HepG2 (cell line): ENCODE data around the gene WBP1. TPM values are rescaled to one million over a fixed set of nuclear protein-coding genes. Genes with fewer than 3 reads are reported as not detected.

Experiments
- CREB1 ChIP-seq, 2 experiments: fragments of 450-650 bp in 1 of 2; IDR thresholded peaks; 2 replicates each; pipeline ENCODE4 v1.6.1; 2016 to 2017; ENCODE audit warnings: control low read depth in 1 of 2, mild to moderate bottlenecking in 1 of 2, missing compliant biosample characterization in 1 of 2, missing genetic modification characterization in 1 of 2
- HNF1B ChIP-seq: sonication (generic); formaldehyde crosslinking; IDR thresholded peaks from 2 replicates; pipeline ENCODE4 v1.5.1; 2020; ENCODE audit warnings: mild to moderate bottlenecking, moderate library complexity, missing genetic modification reagents
- KDM5B ChIP-seq: sonication (generic); formaldehyde crosslinking; IDR thresholded peaks from 2 replicates; pipeline ENCODE4 v1.4.0; 2020; ENCODE audit warnings: missing genetic modification reagents, mild to moderate bottlenecking, borderline replicate concordance
- NFE2 ChIP-seq: sonication (generic); formaldehyde crosslinking; IDR thresholded peaks from 2 replicates; pipeline ENCODE4 v1.4.0; 2020; ENCODE audit warnings: missing genetic modification reagents
- SIN3B ChIP-seq: fragments of 150-350 bp; IDR thresholded peaks from 2 replicates; pipeline ENCODE4 v1.6.1; 2014; ENCODE audit warnings: low read length
- TMF1 ChIP-seq: sonication (generic); formaldehyde crosslinking; IDR thresholded peaks from 2 replicates; pipeline ENCODE4 v1.8.1; 2022; ENCODE audit warnings: low read depth, missing genetic modification reagents
- TP53 ChIP-seq: sonication (generic); formaldehyde crosslinking; conservative IDR thresholded peaks from 2 replicates; pipeline ENCODE4 v1.4.0; 2020; ENCODE audit warnings: missing genetic modification reagents
- UBTF ChIP-seq: sonication (generic); formaldehyde crosslinking; IDR thresholded peaks from 2 replicates; pipeline ENCODE4 v1.4.0; 2020; ENCODE audit warnings: mild to moderate bottlenecking, missing genetic modification reagents
- ZBTB42 ChIP-seq: sonication (generic); formaldehyde crosslinking; IDR thresholded peaks from 2 replicates; pipeline ENCODE4 v1.5.0; 2020; ENCODE audit warnings: mild to moderate bottlenecking, missing genetic modification reagents
- ZBTB49 ChIP-seq: sonication (generic); formaldehyde crosslinking; IDR thresholded peaks from 2 replicates; pipeline ENCODE4 v1.4.0; 2020; ENCODE audit warnings: missing genetic modification reagents, borderline replicate concordance
- ZMYM4 ChIP-seq: sonication (generic); formaldehyde crosslinking; IDR thresholded peaks from 2 replicates; pipeline ENCODE4 v1.8.1; 2023; ENCODE audit warnings: mild to moderate bottlenecking, missing genetic modification reagents
- ZNF253 ChIP-seq: sonication (generic); formaldehyde crosslinking; IDR thresholded peaks from 2 replicates; pipeline ENCODE4 v1.8.0; 2022; ENCODE audit warnings: mild to moderate bottlenecking, missing genetic modification reagents, borderline replicate concordance
- ZNF547 ChIP-seq: sonication (generic); formaldehyde crosslinking; IDR thresholded peaks from 2 replicates; pipeline ENCODE4 v1.5.1; 2020; ENCODE audit warnings: mild to moderate bottlenecking, missing genetic modification reagents
- ZSCAN21 ChIP-seq: sonication (generic); formaldehyde crosslinking; IDR thresholded peaks from 2 replicates; pipeline ENCODE4 v1.8.0; 2022; ENCODE audit warnings: mild to moderate bottlenecking, missing genetic modification reagents, moderate library complexity, borderline replicate concordance
- polyA plus RNA-seq, 8 experiments: library from polyadenylated mRNA; depleted of rRNA in 3 of 8; stranded (reverse) in 7 of 8; unstranded in 1 of 8; fragments of >200 nt; fragmentation: Illumina TruSeq in 4 of 8; extraction: Trizol in 4 of 8; gene quantifications; 2 replicates each; pipeline versions ENCODE4 v1.2.1 to v1.2.3, GENCODE V29; 2011 to 2016; ENCODE audit warnings: low read depth in 4 of 8, missing spikeins in 1 of 8, mixed read lengths in 1 of 8; ENCODE audit not compliant: insufficient read depth in 1 of 8
- total RNA-seq, 5 experiments: library from RNA; depleted of rRNA; stranded (reverse); fragments of >200 nt; fragmentation: Illumina TruSeq; extraction: Trizol; gene quantifications; 2 replicates each; pipeline ENCODE4 v1.2.3, GENCODE V29; 2016; ENCODE audit warnings: low read depth in 1 of 5
- TF ChIP-seq, protein P1 (sequence below): sonication (generic); formaldehyde crosslinking; IDR thresholded peaks from 2 replicates; pipeline ENCODE4 v1.4.0; 2020; ENCODE audit warnings: missing genetic modification reagents
- TF ChIP-seq, protein P2 (sequence below): sonication (generic); formaldehyde crosslinking; IDR thresholded peaks from 2 replicates; pipeline ENCODE4 v1.8.1; 2023; ENCODE audit warnings: missing genetic modification reagents, inconsistent platforms, borderline replicate concordance
- TF ChIP-seq, protein P3 (sequence below): sonication (generic); formaldehyde crosslinking; IDR thresholded peaks from 2 replicates; pipeline ENCODE4 v1.5.0; 2020; ENCODE audit warnings: missing genetic modification reagents

Gene WBP1
- total and polyA plus RNA-seq, 2 of the 13 experiments (the other 11 are each of a cell fraction or from before 2014, with no cell fraction given): 38.8 to 85.7 TPM

GRCh38 chr2:74441690-74442482 lies 16.4 kb upstream of the WBP1 start, which contains the start of gene RTKN (continued):
- TF ChIP-seq ZBTB49 (CRISPR knock-in tag): peak; percentile 26; the same call in 1 of the 2 replicates
- TF ChIP-seq, protein P1, sequence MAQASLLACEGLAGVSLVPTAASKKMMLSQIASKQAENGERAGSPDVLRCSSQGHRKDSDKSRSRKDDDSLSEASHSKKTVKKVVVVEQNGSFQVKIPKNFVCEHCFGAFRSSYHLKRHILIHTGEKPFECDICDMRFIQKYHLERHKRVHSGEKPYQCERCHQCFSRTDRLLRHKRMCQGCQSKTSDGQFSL (CRISPR knock-in tag): no peak; the same call in 1 of the 2 replicates
- TF ChIP-seq ZSCAN21 (CRISPR knock-in tag): peak; percentile 88
- peak; percentile 97 for TF ChIP-seq UBTF (CRISPR knock-in tag)
- TF ChIP-seq ZNF253: peak; percentile 83; the same call in 1 of the 2 replicates
- TF ChIP-seq TMF1 (CRISPR knock-in tag): peak; percentile 31; the same call in 1 of the 2 replicates
- TF ChIP-seq ZBTB42 (CRISPR knock-in tag): no peak
- TF ChIP-seq NFE2: no peak
- TF ChIP-seq, protein P2, sequence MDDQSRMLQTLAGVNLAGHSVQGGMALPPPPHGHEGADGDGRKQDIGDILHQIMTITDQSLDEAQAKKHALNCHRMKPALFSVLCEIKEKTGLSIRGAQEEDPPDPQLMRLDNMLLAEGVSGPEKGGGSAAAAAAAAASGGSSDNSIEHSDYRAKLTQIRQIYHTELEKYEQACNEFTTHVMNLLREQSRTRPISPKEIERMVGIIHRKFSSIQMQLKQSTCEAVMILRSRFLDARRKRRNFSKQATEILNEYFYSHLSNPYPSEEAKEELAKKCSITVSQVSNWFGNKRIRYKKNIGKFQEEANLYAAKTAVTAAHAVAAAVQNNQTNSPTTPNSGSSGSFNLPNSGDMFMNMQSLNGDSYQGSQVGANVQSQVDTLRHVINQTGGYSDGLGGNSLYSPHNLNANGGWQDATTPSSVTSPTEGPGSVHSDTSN (CRISPR knock-in tag): no peak; the same call in 1 of the 2 replicates
- TF ChIP-seq, protein P3, sequence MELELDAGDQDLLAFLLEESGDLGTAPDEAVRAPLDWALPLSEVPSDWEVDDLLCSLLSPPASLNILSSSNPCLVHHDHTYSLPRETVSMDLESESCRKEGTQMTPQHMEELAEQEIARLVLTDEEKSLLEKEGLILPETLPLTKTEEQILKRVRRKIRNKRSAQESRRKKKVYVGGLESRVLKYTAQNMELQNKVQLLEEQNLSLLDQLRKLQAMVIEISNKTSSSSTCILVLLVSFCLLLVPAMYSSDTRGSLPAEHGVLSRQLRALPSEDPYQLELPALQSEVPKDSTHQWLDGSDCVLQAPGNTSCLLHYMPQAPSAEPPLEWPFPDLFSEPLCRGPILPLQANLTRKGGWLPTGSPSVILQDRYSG (CRISPR knock-in tag): peak; percentile 51; the same call in 1 of the 2 replicates
- peak; percentile 84 for TF ChIP-seq ZNF547
- TF ChIP-seq TP53: no peak; the same call in 1 of the 2 replicates
- TF ChIP-seq CREB1 (IDR thresholded peaks at IDR 0.05): peak; percentile 69; the same call in 1 of the 2 replicates
- TF ChIP-seq CREB1 (CRISPR knock-in tag; IDR thresholded peaks at IDR 0.05): no peak
- no peak for TF ChIP-seq ZMYM4
- peak; percentile 89; the same call in 1 of the 2 replicates for TF ChIP-seq KDM5B (CRISPR knock-in tag)
- TF ChIP-seq HNF1B (CRISPR knock-in tag): peak; percentile 97
- TF ChIP-seq SIN3B: no peak; the same call in 1 of the 2 replicates
